Prostate gland (tissue), 2 donors: ENCODE results near the gene CFAP20. TPM values are rescaled to one million over a fixed set of nuclear protein-coding genes. Genes with fewer than 3 reads are reported as not detected.
A peak's percentile ranks its signal among the peaks of the same experiment; 100 is the strongest.

ENCODE experiments used
- DNase-seq: peaks from one replicate; pipeline ENCODE4 v3.0.0-alpha.2; 2019; ENCODE audit warnings: low spot score
- H3K27ac ChIP-seq, 2 donors: fragments of 200-600 bp; sonication (generic); 2 replicates each; pipeline ENCODE4 v1.5.1; 2017 to 2019
- H3K27me3 ChIP-seq: fragments of 200-600 bp; sonication (generic); replicated peaks from 2 replicates; pipeline ENCODE4 v1.5.1; 2019; ENCODE audit not compliant: insufficient read depth
- H3K36me3 ChIP-seq, 2 donors: fragments of 200-600 bp; sonication (generic); 1 replicate in 1 of 2; 2 replicates in 1 of 2; pipeline versions ENCODE4 v1.5.1 to v1.8.1; 2017 to 2019
- H3K4me1 ChIP-seq: fragments of 200-600 bp; sonication (generic); replicated peaks from 2 replicates; pipeline ENCODE4 v1.5.1; 2019
- H3K4me3 ChIP-seq, 2 donors: fragments of 200-600 bp; sonication (generic); 2 replicates each; pipeline ENCODE4 v1.5.1; 2017 to 2019
- H3K9me3 ChIP-seq: fragments of 200-600 bp; sonication (generic); 2 replicates; pipeline ENCODE4 v1.5.1; 2017
- POLR2A ChIP-seq: fragments of 450-650 bp; IDR thresholded peaks from one replicate; pipeline ENCODE4 v1.6.1; 2016; ENCODE audit warnings: antibody characterized with exemption, mild to moderate bottlenecking
- POLR2AphosphoS5 ChIP-seq: sonication (generic); formaldehyde crosslinking; IDR thresholded peaks from one replicate; pipeline ENCODE4 v1.6.1; 2017; ENCODE audit warnings: antibody characterized with exemption
- WGBS: methylation state at CpG from one replicate; pipeline ENCODE4 v1.1.5; 2018; 5-methylcytosine and 5-hydroxymethylcytosine counted together
- intact Hi-C: fragments of 100-400 bp; cut with DNase I; formaldehyde crosslinking; loops from one replicate; pipeline ENCODE4 v1.14.2; 2022
- total RNA-seq, 2 donors: library from RNA; depleted of rRNA; stranded (reverse); fragments of >200 nt; gene quantifications; one replicate each; pipeline ENCODE4 v1.1.0, GENCODE V29; 2016
- TF ChIP-seq, protein P1 (sequence below), 4 experiments: fragments of 200-600 bp in 2 of 4; fragments of 450-650 bp in 2 of 4; sonication (generic) in 2 of 4; IDR thresholded peaks; 1 replicate in 3 of 4; 2 replicates in 1 of 4; pipeline ENCODE4 v1.5.1; 2016 to 2019; ENCODE audit warnings: antibody characterized with exemption in 4 of 4, mild to moderate bottlenecking in 2 of 4, moderate library complexity in 2 of 4

The CFAP20 gene
- total RNA-seq, 2 donors from 2014 or later, result 27.2 to 77.7 TPM

DNA sequence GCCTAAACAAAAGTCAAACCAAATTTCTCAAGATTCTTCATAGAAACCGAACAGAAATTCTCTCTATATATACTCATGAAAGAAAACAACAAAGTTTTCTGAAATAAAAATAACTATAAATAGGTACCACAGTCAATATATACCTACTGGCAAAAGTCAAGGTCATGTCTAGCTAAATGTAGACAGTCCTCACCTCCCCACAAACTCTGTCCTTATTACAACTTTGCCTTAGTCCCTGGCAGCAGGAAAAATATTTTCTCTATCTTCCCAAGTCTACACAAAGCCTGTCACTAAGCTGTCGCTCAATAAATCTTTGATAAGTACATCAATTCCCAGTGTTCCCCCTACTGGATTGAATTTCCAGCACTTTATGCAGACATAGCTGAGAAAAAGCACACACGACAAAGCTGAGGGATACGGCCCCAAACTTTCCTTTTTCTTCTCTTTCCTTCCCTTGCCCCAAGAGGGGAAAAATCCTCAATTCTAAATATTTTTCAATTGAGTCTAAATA lies 2.7 kb downstream of the CFAP20 start:
- H3K36me3 ChIP-seq, result no peaks in the 10 kb centered on the region
- no peak overlapping the region for H3K4me3 ChIP-seq
- H3K4me1 ChIP-seq, result peaks cover 18% of the 10 kb centered on the region
- intact Hi-C loops, result loop anchor here (5.0 to 10.0 kb wide), 2 partner anchors 104 to 222 kb away; no protein-coding TSS in a partner anchor
- no peaks in the 10 kb centered on the region for H3K27me3 ChIP-seq
- peak overlapping the region; percentile 68 to 89 for H3K27ac ChIP-seq
- no peak for DNase-seq
- 27% methylated on average over 4 of the region's 4 CpGs for WGBS
- TF ChIP-seq POLR2AphosphoS5, result no peak
- no peaks in the 10 kb centered on the region for H3K9me3 ChIP-seq

DNA sequence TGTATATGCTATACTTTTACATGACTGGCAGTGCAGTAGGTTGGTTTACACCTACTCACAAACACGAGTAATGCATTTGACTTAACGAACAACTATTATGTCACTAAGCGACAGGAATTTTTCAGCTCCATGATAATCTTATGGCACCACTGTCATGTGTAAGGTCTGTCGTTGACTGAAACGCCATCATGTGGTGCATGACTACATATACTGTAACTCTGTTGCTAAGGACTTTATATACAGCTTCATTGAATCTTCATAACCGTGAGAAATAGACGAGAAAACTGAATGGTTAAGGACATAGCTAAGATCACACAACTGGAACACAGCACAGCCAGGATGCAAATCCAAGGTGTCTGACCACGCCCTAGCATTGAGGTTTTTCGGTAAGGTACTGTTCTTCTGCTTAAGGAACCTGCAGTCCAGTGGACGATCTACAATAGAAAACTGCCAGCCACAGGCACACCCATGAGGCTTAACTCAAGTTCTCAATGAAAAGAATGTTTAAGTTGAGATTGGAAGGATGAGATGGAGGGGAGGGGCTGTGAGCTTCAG lies 3.3 kb downstream of the CFAP20 start:
- intact Hi-C loops, result loop anchor here (5.0 to 10.0 kb wide), 2 partner anchors 104 to 221 kb away; no protein-coding TSS in a partner anchor
- no peaks in the 10 kb centered on the region for H3K36me3 ChIP-seq
- no peak overlapping the region for H3K4me3 ChIP-seq
- DNase-seq, result no peak
- peaks cover 18% of the 10 kb centered on the region for H3K4me1 ChIP-seq
- no peaks in the 10 kb centered on the region for H3K27me3 ChIP-seq
- no peak overlapping the region for H3K27ac ChIP-seq
- TF ChIP-seq POLR2A (no peak), POLR2AphosphoS5 (no peak)
- TF ChIP-seq, protein P1, sequence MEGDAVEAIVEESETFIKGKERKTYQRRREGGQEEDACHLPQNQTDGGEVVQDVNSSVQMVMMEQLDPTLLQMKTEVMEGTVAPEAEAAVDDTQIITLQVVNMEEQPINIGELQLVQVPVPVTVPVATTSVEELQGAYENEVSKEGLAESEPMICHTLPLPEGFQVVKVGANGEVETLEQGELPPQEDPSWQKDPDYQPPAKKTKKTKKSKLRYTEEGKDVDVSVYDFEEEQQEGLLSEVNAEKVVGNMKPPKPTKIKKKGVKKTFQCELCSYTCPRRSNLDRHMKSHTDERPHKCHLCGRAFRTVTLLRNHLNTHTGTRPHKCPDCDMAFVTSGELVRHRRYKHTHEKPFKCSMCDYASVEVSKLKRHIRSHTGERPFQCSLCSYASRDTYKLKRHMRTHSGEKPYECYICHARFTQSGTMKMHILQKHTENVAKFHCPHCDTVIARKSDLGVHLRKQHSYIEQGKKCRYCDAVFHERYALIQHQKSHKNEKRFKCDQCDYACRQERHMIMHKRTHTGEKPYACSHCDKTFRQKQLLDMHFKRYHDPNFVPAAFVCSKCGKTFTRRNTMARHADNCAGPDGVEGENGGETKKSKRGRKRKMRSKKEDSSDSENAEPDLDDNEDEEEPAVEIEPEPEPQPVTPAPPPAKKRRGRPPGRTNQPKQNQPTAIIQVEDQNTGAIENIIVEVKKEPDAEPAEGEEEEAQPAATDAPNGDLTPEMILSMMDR (IDR thresholded peaks at IDR 0.05), result no peak
- no peaks in the 10 kb centered on the region for H3K9me3 ChIP-seq
- WGBS, result 61% methylated on average over 10 of the region's 10 CpGs

DNA sequence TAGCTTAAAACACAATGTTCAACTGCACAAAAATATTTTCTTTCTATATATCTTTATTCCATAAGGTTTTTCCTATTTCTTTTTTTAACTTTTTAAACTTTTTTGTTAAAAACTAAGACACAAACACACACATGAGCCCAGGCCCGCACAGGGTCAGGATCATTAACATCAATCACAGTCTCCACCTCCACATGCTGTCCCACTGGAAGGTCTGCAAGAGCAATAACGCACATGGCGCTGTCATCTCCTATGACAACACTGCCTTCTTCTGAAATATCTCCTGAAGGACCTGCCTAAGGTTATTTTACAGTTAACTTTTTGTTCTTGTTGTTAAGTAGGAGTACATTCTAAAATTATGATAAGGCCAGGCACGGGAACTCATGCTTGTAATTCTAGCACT lies 4.1 kb downstream of the CFAP20 start:
- Histone ChIP-seq H3K9me3 (no peaks in the 10 kb centered on the region), H3K36me3 (no peaks in the 10 kb centered on the region), H3K4me1 (peaks cover 22% of the 10 kb centered on the region), H3K27me3 (no peaks in the 10 kb centered on the region), H3K27ac (no peak overlapping the region), H3K4me3 (no peak overlapping the region)
- intact Hi-C loops, result loop anchor here (5.0 to 10.0 kb wide), 2 partner anchors 103 to 220 kb away; no protein-coding TSS in a partner anchor
- DNase-seq, result no peak
- 70% methylated on average over 4 of the region's 4 CpGs for WGBS
- TF ChIP-seq, protein P1 (IDR thresholded peaks at IDR 0.05), result no peak
- TF ChIP-seq POLR2AphosphoS5 (no peak), POLR2A (no peak)

DNA sequence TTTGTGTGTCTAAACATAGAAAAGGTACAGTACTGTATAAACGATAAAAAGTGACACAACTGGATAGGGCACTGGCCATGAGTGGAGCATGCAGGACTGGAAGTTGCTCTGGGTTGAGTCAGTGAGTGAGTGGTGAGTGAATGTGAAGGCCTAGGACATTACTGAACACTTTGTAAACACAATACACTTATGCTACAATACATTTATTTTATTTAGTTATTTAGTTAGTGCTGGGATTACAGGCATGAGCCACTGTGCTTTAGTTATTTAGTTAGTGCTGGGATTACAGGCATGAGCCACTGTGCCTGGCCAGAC lies 4.6 kb downstream of the CFAP20 start:
- DNase-seq, result no peak
- H3K36me3 ChIP-seq, result no peaks in the 10 kb centered on the region
- 16% methylated on average over 1 of the region's 1 CpG for WGBS

DNA sequence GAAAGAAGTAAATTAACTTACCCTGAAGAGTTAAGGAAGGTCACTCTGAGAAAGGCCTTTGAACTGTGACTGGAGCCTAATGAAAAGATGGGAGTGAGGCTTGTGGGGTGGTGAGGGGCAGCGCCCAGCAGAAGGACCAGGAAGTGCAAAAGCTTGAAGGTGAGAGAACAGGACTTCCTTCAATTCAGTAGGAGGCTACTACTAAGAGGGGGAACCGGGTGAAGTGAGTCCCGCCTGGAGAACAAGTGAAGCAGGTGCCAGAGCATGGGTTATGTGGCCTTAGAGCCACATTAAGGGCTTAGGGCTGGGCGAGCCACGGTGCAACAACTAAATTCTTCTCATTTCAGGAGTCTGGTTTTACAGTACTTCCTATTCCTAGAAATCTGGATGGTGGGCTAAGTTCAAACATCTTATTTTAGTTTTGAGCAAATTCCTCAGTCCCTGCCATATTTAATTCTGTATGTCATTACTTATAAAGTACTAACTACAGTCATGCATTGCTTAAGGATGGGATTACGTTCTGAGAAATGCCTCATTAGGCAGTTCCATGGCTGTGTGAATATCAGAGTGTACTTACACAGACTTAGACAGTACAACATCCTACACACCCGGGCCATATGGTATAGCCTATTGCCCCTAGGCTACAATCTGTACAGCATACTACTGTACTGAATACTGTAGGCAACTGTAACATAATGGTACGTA lies 5.1 kb downstream of the CFAP20 start:
- H3K9me3 ChIP-seq, result no peaks in the 10 kb centered on the region
- H3K27ac ChIP-seq, result no peak overlapping the region
- 66% methylated on average over 8 of the region's 8 CpGs for WGBS
- peaks cover 23% of the 10 kb centered on the region for H3K4me1 ChIP-seq
- TF ChIP-seq, protein P1 (IDR thresholded peaks at IDR 0.05), result no peak
- no peak for TF ChIP-seq POLR2A
- TF ChIP-seq POLR2AphosphoS5, result no peak
- intact Hi-C loops, result loop anchor here (10.0 kb wide), 1 partner anchor 219 kb away; no protein-coding TSS in a partner anchor
- no peaks in the 10 kb centered on the region for H3K27me3 ChIP-seq
- no peaks in the 10 kb centered on the region for H3K36me3 ChIP-seq
- H3K4me3 ChIP-seq, result no peak overlapping the region
- DNase-seq, result no peak

More for the DNA sequence above, 4.6 kb downstream of the CFAP20 start:
- TF ChIP-seq, protein P1 (IDR thresholded peaks at IDR 0.05), result no peak
- TF ChIP-seq POLR2A (no peak), POLR2AphosphoS5 (no peak)
- Histone ChIP-seq H3K27me3 (no peaks in the 10 kb centered on the region), H3K4me3 (no peak overlapping the region), H3K27ac (no peak overlapping the region), H3K9me3 (no peaks in the 10 kb centered on the region), H3K4me1 (peaks cover 23% of the 10 kb centered on the region)
- intact Hi-C loops, result loop anchor here (10.0 kb wide), 1 partner anchor 220 kb away; no protein-coding TSS in a partner anchor
